Activated CD4-positive, alpha-beta T cell treated with anti-CD3 and anti-CD28 coated beads for 48 hours (primary cell): ENCODE results near the gene ABAT.

Source experiments
- DNase-seq: peaks from one replicate; pipeline ENCODE4 v3.0.0-alpha.2; 2020

Gene ABAT

GRCh38 chr16:8826278-8826879 lies 152.0 kb downstream of the ABAT start:
- DNase-seq = no peak

GRCh38 chr16:8828541-8829165 lies 154.2 kb downstream of the ABAT start:
- no peak for DNase-seq

- DNase-seq = no peak
Measured at GRCh38 chr16:8831450-8831849, 157.0 kb downstream of the ABAT start.

GRCh38 chr16:8831871-8832716 lies 157.7 kb downstream of the ABAT start:
- no peak for DNase-seq

GRCh38 chr16:8832717-8833105 lies 158.3 kb downstream of the ABAT start:
- DNase-seq = no peak
